HG02852 (cell line): Measurements from ENCODE around the gene TRIM52.
"Not testable (repeated sequence)": the region's sequence is repeated elsewhere in the genome, so short reads cannot be mapped to it uniquely, and the experiment has no call there.

ENCODE experiments used
- ATAC-seq: cut with Tn5 transposase; IDR thresholded peaks from one replicate; pipeline ENCODE4 v1.9.1; 2021; ENCODE audit warnings: mild to moderate bottlenecking, moderate library complexity; ENCODE audit not compliant: unreplicated experiment

TRIM52 gene

GRCh38 chr5:181217111-181217802 is 43.7 kb downstream of the TRIM52 start:
- no peak for ATAC-seq

- no peak for ATAC-seq
Observed at GRCh38 chr5:181215997-181216989, 44.6 kb downstream of the TRIM52 start.

GRCh38 chr5:181214249-181214648 is 46.7 kb downstream of the TRIM52 start:
- ATAC-seq = not testable (repeated sequence)

GRCh38 chr5:181212934-181213333 is 48.0 kb downstream of the TRIM52 start:
- no peak for ATAC-seq

GRCh38 chr5:181212080-181212479 is 48.9 kb downstream of the TRIM52 start:
- ATAC-seq = no peak

GRCh38 chr5:181211208-181211607 is 49.7 kb downstream of the TRIM52 start:
- no peak for ATAC-seq

GRCh38 chr5:181210698-181211097 is 50.2 kb downstream of the TRIM52 start:
- ATAC-seq = not testable (repeated sequence)

- not testable (repeated sequence) for ATAC-seq
Observed at GRCh38 chr5:181210148-181210547, 50.8 kb downstream of the TRIM52 start.

GRCh38 chr5:181209006-181209405 is 51.9 kb downstream of the TRIM52 start:
- not testable (repeated sequence) for ATAC-seq

GRCh38 chr5:181207960-181208253 is 53.0 kb downstream of the TRIM52 start:
- ATAC-seq = no peak

- ATAC-seq = peak; percentile 22
Observed at GRCh38 chr5:181207214-181207959, 53.6 kb downstream of the TRIM52 start.

GRCh38 chr5:181205761-181206649 is 54.9 kb downstream of the TRIM52 start:
- ATAC-seq = no peak
